Measurements from ENCODE around the gene SREBF1. TPM values are rescaled to one million over a fixed set of nuclear protein-coding genes. Genes with fewer than 3 reads are reported as not detected.
A peak's percentile ranks its signal among the peaks of the same experiment; 100 is the strongest.

SREBF1 gene
- total RNA-seq, 4 donors from 2014 or later = 16.1 to 90.7 (median 56.1) TPM

DNA sequence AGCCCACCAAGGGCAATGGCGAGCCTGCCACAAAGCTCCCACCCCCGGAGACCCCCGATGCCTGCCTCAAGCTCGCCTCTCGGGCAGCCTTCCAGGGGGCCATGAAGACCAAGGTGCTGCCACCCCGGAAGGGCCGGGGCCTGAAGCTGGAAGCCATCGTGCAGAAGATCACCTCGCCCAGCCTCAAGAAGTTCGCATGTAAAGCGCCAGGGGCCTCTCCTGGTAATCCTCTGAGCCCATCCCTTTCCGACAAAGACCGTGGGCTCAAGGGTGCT is 40.1 kb downstream of the SREBF1 start:
- no peak overlapping the region for H3K4me3 ChIP-seq
- H3K27ac ChIP-seq = peak overlapping the region in 2 of 4 donors; percentile 19 to 32
- WGBS, 2 donors (ENCODE audit: low coverage in 1 of 2) = 90% methylated on average over 2 of the region's 13 CpGs; no CpG with 5 or more reads in 1 of the 2 donors
- no peaks in the 10 kb centered on the region for H3K27me3 ChIP-seq
- TF ChIP-seq, protein P1, sequence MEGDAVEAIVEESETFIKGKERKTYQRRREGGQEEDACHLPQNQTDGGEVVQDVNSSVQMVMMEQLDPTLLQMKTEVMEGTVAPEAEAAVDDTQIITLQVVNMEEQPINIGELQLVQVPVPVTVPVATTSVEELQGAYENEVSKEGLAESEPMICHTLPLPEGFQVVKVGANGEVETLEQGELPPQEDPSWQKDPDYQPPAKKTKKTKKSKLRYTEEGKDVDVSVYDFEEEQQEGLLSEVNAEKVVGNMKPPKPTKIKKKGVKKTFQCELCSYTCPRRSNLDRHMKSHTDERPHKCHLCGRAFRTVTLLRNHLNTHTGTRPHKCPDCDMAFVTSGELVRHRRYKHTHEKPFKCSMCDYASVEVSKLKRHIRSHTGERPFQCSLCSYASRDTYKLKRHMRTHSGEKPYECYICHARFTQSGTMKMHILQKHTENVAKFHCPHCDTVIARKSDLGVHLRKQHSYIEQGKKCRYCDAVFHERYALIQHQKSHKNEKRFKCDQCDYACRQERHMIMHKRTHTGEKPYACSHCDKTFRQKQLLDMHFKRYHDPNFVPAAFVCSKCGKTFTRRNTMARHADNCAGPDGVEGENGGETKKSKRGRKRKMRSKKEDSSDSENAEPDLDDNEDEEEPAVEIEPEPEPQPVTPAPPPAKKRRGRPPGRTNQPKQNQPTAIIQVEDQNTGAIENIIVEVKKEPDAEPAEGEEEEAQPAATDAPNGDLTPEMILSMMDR (IDR thresholded peaks at IDR 0.05) = no peak
- TF ChIP-seq POLR2A (IDR thresholded peaks at IDR 0.05) (no peak), EP300 (IDR thresholded peaks at IDR 0.05) (no peak)
- H3K9me3 ChIP-seq = no peaks in the 10 kb centered on the region
- ATAC-seq = no peak
- peaks cover 0 to 68% of the 10 kb centered on the region in 2 donors for H3K36me3 ChIP-seq
- H3K4me1 ChIP-seq = peaks cover 0 to 92% (median 16%) of the 10 kb centered on the region in 3 donors

DNA sequence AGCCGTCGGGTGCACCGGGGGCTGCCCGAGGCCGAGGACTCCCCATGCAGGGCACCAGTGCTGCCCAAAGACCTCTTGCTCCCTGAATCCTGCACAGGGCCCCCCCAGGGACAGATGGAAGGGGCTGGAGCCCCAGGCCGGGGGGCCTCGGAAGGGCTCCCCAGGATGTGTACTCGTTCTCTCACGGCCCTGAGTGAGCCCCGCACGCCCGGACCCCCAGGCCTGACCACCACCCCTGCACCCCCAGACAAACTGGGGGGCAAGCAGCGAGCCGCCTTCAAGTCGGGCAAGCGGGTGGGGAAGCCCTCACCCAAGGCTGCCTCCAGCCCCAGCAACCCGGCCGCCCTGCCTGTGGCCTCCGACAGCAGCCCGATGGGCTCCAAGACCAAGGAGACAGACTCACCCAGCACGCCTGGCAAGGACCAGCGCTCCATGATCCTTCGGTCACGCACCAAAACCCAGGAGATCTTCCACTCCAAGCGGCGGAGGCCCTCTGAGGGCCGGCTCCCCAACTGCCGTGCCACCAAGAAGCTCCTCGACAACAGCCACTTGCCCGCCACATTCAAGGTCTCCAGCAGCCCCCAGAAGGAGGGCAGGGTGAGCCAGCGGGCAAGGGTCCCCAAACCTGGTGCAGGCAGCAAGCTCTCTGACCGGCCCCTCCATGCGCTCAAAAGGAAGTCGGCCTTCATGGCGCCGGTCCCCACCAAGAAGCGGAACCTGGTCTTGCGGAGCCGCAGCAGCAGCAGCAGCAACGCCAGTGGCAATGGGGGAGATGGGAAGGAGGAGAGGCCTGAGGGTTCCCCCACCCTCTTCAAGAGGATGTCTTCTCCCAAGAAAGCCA is 40.6 kb downstream of the SREBF1 start:
- Histone ChIP-seq H3K27me3 (no peaks in the 10 kb centered on the region), H3K27ac (peak overlapping the region in 1 of 4 donors; percentile 19), H3K4me1 (peaks cover 0 to 98% (median 16%) of the 10 kb centered on the region in 3 donors), H3K36me3 (peaks cover 0 to 66% of the 10 kb centered on the region in 2 donors), H3K4me3 (no peak overlapping the region), H3K9me3 (no peaks in the 10 kb centered on the region)
- TF ChIP-seq POLR2AphosphoS5 (IDR thresholded peaks at IDR 0.05) (no peak), EP300 (IDR thresholded peaks at IDR 0.05) (no peak), POLR2A (IDR thresholded peaks at IDR 0.05) (no peak)
- TF ChIP-seq, protein P1 (IDR thresholded peaks at IDR 0.05) = no peak
- no peak for ATAC-seq
- WGBS, 2 donors (ENCODE audit: low coverage in 1 of 2) = no CpG with 5 or more reads among the region's 40 CpGs

DNA sequence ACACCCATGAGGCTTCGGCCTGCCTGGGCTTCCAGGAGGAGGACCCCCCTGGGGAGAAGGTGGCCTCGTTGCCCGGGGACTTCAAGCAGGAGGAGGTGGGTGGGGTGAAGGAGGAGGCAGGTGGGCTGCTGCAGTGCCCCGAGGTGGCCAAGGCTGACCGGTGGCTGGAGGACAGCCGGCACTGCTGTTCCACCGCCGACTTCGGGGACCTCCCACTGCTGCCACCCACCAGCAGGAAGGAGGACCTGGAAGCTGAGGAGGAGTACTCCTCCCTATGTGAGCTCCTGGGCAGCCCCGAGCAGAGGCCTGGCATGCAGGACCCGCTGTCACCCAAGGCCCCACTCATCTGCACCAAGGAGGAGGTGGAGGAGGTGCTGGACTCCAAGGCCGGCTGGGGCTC is 41.5 kb downstream of the SREBF1 start:
- TF ChIP-seq, protein P1 (IDR thresholded peaks at IDR 0.05) = no peak
- TF ChIP-seq POLR2A (IDR thresholded peaks at IDR 0.05) (no peak), EP300 (IDR thresholded peaks at IDR 0.05) (no peak), POLR2AphosphoS5 (IDR thresholded peaks at IDR 0.05) (no peak)
- no peaks in the 10 kb centered on the region for H3K9me3 ChIP-seq
- ATAC-seq = no peak
- peaks cover 0 to 66% of the 10 kb centered on the region in 2 donors for H3K36me3 ChIP-seq
- H3K4me3 ChIP-seq = no peak overlapping the region
- no peak overlapping the region for H3K27ac ChIP-seq
- peaks cover 0 to 100% (median 19%) of the 10 kb centered on the region in 3 donors for H3K4me1 ChIP-seq
- H3K27me3 ChIP-seq = no peaks in the 10 kb centered on the region
- 40% methylated on average over 1 of the region's 12 CpGs; no CpG with 5 or more reads in 1 of the 2 donors for WGBS, 2 donors (ENCODE audit: low coverage in 1 of 2)

DNA sequence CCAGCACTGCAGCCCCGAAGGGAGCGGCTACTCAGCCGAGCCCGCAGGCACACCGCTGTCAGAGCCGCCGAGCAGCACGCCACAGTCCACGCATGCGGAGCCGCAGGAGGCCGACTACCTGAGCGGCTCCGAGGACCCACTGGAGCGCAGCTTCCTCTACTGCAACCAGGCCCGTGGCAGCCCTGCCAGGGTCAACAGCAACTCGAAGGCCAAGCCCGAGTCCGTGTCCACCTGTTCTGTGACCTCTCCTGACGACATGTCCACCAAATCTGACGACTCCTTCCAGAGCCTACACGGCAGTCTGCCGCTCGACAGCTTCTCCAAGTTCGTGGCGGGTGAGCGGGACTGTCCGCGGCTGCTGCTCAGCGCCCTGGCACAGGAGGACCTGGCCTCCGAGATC is 42.4 kb downstream of the SREBF1 start:
- Histone ChIP-seq H3K4me1 (peaks cover 0 to 100% (median 25%) of the 10 kb centered on the region in 3 donors), H3K27ac (peak overlapping the region in 2 of 4 donors; percentile 61 to 73), H3K36me3 (peaks cover 0 to 64% of the 10 kb centered on the region in 2 donors), H3K4me3 (no peak overlapping the region), H3K27me3 (no peaks in the 10 kb centered on the region), H3K9me3 (no peaks in the 10 kb centered on the region)
- 75% methylated on average over 11 of the region's 31 CpGs; no CpG with 5 or more reads in 1 of the 2 donors for WGBS, 2 donors (ENCODE audit: low coverage in 1 of 2)
- TF ChIP-seq, protein P1 (IDR thresholded peaks at IDR 0.05) = no peak
- no peak for TF ChIP-seq EP300 (IDR thresholded peaks at IDR 0.05)
- TF ChIP-seq POLR2A (IDR thresholded peaks at IDR 0.05) = no peak
- TF ChIP-seq POLR2AphosphoS5 (IDR thresholded peaks at IDR 0.05) = no peak
- no peak for ATAC-seq
